Activated CD4-positive, alpha-beta T cell treated with anti-CD3 and anti-CD28 coated beads, Interleukin-2, Interleukin-6, amounts not matched to agents 100 ng/mL and 50 ng/mL, durations not matched to agents 16 hours and 8 hours (primary cell): Measurements from ENCODE around the gene LINGO1.

ENCODE experiments used
- DNase-seq: peaks from one replicate; pipeline ENCODE4 v3.0.0-alpha.2; 2020

LINGO1 gene, protein sequence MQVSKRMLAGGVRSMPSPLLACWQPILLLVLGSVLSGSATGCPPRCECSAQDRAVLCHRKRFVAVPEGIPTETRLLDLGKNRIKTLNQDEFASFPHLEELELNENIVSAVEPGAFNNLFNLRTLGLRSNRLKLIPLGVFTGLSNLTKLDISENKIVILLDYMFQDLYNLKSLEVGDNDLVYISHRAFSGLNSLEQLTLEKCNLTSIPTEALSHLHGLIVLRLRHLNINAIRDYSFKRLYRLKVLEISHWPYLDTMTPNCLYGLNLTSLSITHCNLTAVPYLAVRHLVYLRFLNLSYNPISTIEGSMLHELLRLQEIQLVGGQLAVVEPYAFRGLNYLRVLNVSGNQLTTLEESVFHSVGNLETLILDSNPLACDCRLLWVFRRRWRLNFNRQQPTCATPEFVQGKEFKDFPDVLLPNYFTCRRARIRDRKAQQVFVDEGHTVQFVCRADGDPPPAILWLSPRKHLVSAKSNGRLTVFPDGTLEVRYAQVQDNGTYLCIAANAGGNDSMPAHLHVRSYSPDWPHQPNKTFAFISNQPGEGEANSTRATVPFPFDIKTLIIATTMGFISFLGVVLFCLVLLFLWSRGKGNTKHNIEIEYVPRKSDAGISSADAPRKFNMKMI

DNA sequence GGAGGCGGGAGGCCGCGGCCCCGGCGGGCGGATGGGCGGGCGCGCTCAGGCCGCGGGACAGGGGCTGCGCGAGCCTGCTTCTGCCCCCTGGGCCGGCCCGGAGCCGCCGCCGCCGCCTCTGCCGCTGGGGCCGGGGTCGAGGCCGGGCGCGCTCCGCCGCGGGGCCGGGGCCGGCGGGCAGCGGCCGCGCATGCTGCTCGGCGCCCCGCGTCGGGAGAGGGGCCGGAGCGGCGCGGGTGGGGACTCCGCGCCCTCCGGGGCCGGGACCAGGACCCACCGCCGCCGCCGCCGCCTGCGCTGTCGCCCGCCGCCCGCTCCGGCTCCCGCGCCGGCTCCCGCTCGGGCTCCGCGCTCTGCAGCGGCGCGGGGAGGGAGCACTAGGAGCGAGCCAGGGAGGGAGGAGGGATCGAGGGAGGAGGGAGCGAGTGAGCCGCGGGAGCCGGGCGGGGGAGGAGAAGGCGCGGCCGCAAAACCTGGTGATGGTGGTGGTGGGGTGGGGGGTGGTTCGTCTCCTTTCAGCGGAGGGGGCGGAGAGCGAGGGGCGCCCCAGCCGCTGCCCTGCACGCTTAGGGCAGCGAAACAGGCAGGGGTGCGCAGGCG, at the start of gene LINGO1:
Gene LINGO1, minus strand, starts transcription at position 379 of the 600 bp plus-strand sequence. CDS start 597 bp downstream, outside the sequence.
- no peak for DNase-seq

DNA sequence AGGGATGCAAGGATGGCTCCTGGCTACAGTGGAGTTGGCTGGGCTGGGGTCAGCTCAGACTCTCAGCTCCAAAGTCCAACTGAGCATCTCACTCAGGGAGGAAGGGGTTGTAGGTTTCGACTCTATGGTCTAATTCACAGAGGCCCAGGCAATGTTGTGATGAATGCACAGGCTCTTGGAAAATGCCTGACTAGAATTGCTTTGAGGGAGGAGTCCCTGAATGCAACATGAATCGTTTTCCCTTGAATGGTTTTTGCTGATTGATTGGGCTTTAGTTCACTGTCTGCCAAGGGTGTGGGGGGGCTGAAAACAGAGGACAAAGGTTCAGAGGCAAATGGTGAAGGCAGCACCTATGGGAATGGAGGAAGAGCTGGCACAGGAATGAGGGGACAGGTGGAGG, 48.6 kb upstream of the LINGO1 start:
- DNase-seq, result no peak

DNA sequence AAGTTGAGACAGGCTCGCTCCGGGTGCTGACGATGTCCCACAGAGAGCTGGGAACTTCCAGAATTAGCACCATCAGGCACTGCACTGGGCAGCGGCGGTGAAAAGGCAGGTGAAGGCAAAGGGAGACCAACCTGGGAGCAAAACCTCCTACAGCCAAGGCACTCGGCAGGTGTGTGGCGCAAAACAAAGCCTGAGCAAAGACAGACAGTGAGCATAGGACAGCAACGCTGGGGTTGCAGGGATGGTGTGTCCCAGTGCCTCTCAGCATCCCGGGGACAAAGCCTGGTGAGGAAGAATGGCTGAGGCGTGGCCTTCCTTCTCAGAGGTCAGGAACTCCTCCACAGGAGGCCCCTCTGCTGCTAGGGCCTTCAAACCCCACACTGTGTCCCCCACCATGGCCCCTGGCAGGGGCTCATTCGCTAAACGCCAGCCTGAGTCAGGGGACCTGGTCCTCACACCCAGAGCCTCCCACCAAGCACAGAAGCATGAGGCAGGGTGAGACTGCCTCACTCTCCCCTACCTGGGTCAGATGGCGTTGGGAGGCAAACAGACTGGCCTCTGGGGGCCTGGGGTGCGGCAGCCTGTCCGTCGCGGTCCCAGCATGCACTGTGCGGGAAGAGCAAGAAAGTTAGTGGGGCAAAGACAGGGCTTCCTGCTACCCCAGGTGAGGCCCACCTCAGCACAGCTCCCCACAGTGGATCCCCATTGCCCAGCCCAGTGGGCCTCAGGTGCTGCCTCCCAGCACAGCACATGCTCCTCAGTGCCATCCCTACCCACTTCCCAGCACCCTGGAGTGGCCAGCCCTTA, 44.1 kb upstream of the LINGO1 start:
- no peak for DNase-seq

DNA sequence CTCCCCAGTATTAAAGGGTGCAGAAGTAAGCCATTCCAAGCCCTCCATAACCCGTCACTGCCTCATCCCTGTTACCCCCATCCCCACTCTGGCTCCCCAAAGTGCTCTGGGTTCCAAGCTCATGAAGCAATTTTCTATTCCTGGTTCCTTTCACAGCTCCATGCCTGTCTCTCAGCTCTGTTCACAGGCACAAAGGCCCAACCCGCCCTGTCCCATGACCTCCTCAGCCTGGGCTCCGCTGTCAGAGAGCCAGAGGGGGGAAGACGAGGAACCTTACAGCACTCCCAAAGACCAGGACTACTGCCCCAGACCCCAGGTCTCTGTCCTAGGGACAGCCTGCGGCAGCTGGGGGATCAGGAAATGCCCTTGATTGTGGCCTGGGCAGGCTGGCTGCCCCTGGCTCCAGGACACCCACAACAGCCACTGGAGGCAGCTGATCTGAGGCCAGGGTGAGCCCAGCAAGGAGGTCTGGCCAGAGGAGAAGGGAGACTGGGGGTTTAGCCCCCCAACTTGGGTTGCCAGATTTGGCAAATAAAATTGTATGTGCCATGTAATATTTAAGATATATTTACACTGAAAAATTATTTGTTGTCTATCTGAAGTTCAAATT, 43.2 kb upstream of the LINGO1 start:
- no peak for DNase-seq

GRCh38 chr15:77674327-77674726, 41.6 kb upstream of the LINGO1 start:
- no peak for DNase-seq

- DNase-seq, result no peak
Measured at GRCh38 chr15:77673866-77674265, 41.2 kb upstream of the LINGO1 start.

- no peak for DNase-seq
Measured at GRCh38 chr15:77672135-77672534, 39.4 kb upstream of the LINGO1 start.

GRCh38 chr15:77671362-77672056, 38.8 kb upstream of the LINGO1 start:
- DNase-seq, result no peak

DNA sequence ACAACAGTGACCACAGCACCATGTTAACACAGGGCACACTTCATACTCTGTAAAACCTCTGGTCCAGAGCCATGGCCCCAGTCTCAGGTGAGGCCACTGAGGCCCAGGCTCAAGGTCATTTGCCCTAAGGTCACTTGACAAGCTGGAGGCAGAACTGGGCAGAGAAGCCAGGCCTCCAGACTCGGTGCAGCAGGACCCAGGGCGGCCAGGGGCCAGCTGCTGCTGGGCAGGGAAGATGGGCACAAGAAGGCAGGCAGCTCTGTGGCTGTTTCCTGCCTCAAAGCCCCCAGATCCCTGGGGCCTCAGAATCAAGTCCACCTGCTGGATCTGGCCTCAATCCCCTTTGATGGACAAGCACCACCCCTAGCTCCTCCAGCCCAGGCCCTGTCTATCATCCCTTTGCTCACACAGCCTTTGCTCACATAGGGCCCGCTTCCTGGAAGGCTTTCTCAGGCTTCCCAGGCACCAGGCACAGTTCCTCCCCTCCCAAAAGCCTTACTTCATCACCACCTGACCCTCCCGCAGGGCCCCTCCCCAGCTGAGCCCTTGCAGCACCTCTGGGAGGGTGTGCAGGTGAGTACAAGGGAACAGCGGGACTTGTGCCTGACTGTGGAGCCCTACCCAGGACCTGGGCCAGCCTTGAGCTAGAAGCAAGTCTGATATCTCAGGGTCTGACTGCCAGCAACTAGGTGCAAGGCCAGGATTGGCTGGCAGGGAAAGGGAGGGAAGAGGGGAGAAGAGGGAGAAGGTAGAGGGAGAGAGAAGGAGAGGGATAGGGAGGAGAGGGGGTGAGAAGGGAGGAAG, 38.0 kb upstream of the LINGO1 start:
- DNase-seq, result no peak

- no peak for DNase-seq
Measured at GRCh38 chr15:77669896-77670295, 37.2 kb upstream of the LINGO1 start.

GRCh38 chr15:77667338-77668234, 34.9 kb upstream of the LINGO1 start:
- DNase-seq, result no peak

GRCh38 chr15:77666296-77666660, 33.6 kb upstream of the LINGO1 start:
- no peak for DNase-seq

DNA sequence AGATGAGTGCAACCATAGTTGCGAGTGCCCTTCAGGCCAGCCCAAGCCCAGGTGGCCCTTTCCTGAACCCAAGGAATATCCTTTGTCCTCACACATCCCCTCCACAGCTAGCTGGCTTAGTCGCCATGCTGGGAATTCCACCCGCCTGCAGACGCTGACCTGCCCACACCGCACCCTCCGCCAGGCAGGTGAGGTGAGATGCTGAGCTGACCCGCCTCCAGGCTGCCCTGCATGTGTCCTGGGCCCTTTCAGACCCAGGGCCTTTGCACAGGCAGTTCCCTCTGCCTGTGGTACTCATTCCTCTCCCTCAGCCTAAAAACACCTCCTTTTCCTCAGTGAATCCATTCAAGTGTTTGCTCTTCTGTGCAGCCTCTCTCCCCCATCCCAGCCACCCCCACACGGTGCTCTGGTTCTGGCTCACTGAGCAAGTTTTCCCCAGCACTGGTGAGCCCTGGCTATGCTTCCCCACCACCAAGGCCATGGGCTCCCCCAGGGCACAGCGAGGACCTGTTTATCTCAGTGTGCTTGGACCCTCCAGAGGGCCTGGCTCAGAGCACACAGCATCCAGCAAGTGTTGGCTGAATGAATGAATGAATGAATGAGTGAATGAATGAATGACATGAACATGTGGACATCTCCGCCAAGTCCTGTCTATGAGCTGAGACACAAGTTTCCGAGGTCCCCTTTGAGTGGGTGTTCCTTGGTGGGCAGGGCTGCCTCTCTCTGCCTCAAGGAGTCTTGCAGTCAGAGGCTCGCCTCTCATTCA, 33.0 kb upstream of the LINGO1 start:
- no peak for DNase-seq

DNA sequence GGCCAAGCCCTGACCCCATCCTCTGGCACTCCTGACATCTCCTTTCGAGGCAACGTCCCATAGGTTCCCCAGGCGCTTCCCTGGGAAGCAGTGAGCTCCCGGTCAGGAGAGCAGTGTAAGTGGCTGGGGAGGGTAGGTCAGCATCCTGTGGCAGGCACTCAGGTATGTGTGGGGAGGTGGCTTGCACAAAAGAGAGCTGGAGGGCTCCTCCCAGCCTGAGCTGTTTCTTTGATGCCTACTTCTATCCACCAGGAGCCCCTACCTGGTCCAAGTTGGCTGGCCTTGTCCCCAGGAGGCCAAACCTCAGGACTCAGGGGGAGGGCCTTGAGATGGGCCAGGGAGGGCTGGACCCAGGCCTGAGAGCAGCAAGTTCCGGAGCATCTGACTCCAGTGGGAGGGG, 31.7 kb upstream of the LINGO1 start:
- no peak for DNase-seq

GRCh38 chr15:77663256-77663655, 30.5 kb upstream of the LINGO1 start:
- no peak for DNase-seq

- peak; percentile 57 for DNase-seq
Measured at GRCh38 chr15:77659350-77660321, 26.9 kb upstream of the LINGO1 start.

- DNase-seq, result no peak
Measured at GRCh38 chr15:77658304-77658703, 25.6 kb upstream of the LINGO1 start.

DNA sequence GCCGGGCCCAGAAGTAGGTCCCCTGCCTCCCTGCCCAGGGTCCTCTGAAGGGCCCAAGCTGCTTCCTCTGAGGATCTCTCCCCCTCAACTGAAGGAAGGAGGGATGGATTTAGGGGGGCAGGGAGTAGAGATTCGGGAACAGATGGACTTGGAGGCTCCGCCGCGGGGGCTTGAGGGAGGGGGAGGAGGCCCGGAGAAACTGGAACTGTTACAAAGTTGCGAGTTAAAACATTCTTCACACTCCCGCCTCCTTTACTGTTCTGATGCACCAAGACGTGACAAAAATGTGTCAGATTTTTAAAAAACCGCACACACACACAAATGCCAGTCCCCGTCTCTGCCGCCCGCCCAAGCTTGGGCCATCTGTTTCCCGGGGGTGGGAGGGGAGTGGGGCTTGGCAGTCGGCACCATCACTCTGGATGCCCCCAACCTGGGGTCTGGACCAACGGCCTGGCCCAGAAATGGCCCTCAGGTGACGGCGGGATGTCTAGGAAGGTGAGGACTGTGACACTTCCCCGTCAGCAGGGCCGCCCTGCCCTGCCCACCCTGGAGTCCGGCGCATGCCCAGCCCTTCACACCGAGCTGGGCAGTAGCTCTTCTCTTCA, 25.0 kb upstream of the LINGO1 start:
- no peak for DNase-seq
